ENCODE data around the gene SLC34A2. TPM values are rescaled to one million over a fixed set of nuclear protein-coding genes. Genes with fewer than 3 reads are reported as not detected.

The SLC34A2 gene
- total RNA-seq, 6 donors from 2014 or later, result 618 to 2,772 (median 1,642) TPM

DNA sequence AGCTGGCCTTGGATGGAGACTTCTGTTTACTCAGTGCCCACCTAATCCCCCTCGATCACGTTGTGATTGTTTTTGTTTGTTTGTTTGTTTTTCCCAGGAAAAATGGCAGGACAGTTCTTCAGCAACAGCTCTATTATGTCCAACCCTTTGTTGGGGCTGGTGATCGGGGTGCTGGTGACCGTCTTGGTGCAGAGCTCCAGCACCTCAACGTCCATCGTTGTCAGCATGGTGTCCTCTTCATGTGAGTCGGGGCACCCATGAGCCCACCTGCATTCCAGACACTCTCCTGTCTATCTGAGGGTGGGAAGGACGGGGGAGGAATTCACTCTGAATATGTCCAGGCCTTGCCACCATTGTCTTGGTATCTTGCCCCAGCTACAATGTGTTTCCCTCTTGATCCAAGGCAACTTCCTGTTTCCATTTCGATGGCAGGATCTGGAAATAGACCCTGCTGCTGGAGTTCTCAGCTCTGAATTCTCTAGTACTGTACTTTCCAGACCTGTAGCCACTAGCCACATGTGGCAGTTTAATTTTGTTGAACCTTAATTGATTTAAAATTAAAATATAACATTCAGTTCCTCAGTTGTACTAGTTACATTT is 10.5 kb downstream of the SLC34A2 start:
- 63 to 64% methylated on average over 5 to 9 of the region's 9 CpGs for WGBS, 2 donors
- H3K27me3 ChIP-seq, result no peaks in the 10 kb centered on the region
- no peak overlapping the region for H3K4me3 ChIP-seq
- H3K4me1 ChIP-seq, result peaks cover 0 to 9% (median 2%) of the 10 kb centered on the region in 4 donors
- H3K27ac ChIP-seq, result peak overlapping the region in 1 of 4 donors; percentile 31
- H3K36me3 ChIP-seq, result peaks cover 12 to 45% (median 18%) of the 10 kb centered on the region in 4 donors
- ATAC-seq (ENCODE audit: low FRiP score in 2 of 2) (no peak), DNase-seq (no peak)
- TF ChIP-seq, protein P1, sequence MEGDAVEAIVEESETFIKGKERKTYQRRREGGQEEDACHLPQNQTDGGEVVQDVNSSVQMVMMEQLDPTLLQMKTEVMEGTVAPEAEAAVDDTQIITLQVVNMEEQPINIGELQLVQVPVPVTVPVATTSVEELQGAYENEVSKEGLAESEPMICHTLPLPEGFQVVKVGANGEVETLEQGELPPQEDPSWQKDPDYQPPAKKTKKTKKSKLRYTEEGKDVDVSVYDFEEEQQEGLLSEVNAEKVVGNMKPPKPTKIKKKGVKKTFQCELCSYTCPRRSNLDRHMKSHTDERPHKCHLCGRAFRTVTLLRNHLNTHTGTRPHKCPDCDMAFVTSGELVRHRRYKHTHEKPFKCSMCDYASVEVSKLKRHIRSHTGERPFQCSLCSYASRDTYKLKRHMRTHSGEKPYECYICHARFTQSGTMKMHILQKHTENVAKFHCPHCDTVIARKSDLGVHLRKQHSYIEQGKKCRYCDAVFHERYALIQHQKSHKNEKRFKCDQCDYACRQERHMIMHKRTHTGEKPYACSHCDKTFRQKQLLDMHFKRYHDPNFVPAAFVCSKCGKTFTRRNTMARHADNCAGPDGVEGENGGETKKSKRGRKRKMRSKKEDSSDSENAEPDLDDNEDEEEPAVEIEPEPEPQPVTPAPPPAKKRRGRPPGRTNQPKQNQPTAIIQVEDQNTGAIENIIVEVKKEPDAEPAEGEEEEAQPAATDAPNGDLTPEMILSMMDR (IDR thresholded peaks at IDR 0.05), result no peak
- no peak for TF ChIP-seq POLR2A (IDR thresholded peaks at IDR 0.05)
- TF ChIP-seq EP300 (IDR thresholded peaks at IDR 0.05), result no peak
- TF ChIP-seq POLR2AphosphoS5 (IDR thresholded peaks at IDR 0.05), result no peak
- no peaks in the 10 kb centered on the region for H3K9me3 ChIP-seq

DNA sequence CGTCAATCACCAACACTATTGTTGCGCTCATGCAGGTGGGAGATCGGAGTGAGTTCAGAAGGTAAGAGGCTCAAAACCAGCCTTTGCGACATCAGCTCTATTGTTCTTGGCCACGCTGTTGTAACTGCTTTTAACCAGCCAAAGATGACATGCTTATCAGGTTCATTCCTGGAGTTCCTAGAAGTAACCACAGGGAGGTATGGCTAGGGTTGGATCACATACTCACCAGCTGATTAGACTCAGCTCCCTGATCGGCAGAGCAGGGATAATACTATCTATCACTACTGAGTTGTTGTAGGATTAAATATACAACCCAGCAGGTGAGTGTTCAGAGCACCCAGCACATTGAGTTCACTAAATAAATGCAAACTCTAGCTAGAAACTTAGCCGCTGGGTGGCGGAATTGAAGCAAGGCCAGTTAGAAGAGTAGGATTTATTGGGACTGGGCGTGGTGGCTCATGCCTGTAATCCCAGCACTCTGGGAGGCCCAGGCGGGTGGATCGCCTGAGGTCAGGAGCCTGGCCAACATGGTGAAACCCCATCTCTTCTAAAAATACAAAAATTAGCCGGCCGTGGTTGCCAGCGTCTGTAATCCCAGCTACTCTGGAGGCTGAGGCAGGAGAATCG is 12.4 kb downstream of the SLC34A2 start:
- no peak overlapping the region for H3K4me3 ChIP-seq
- DNase-seq, result no peak
- no peaks in the 10 kb centered on the region for H3K9me3 ChIP-seq
- no peak for ATAC-seq (ENCODE audit: low FRiP score in 2 of 2)
- TF ChIP-seq EP300 (IDR thresholded peaks at IDR 0.05) (no peak), POLR2AphosphoS5 (IDR thresholded peaks at IDR 0.05) (no peak), POLR2A (IDR thresholded peaks at IDR 0.05) (no peak)
- TF ChIP-seq, protein P1 (IDR thresholded peaks at IDR 0.05), result peak in 1 of 6 experiments; percentile 16
- 74 to 81% methylated on average over 15 of the region's 15 CpGs for WGBS, 2 donors
- peak overlapping the region in 2 of 4 donors; percentile 14 to 22 for H3K27ac ChIP-seq
- H3K27me3 ChIP-seq, result no peaks in the 10 kb centered on the region
- H3K36me3 ChIP-seq, result peaks cover 13 to 47% (median 22%) of the 10 kb centered on the region in 4 donors
- peaks cover 0 to 5% (median 0%) of the 10 kb centered on the region in 4 donors for H3K4me1 ChIP-seq

DNA sequence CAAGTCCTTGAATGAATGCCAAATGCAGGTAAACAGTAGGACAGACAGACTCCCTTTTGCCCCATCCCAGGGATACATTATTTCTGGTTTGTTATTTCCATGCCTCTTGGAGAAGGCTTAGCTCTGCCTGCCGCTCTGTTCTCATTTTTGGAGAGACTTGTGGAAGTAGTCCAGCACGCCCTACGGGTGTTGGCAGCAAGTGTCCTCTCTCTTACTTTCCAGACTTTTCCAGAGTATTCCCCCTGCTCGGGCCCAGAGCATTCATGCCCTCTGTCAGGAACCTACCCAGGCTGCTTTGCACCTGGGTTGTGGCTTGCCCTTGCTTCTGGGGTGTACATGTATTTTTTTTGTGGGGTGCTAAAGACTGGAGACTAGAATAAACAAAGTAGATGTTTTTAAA is 15.3 kb downstream of the SLC34A2 start:
- no peak for DNase-seq
- no peaks in the 10 kb centered on the region for H3K27me3 ChIP-seq
- peaks cover 18 to 61% (median 24%) of the 10 kb centered on the region in 4 donors for H3K36me3 ChIP-seq
- no peaks in the 10 kb centered on the region for H3K9me3 ChIP-seq
- TF ChIP-seq POLR2AphosphoS5 (IDR thresholded peaks at IDR 0.05), result no peak
- TF ChIP-seq, protein P1 (IDR thresholded peaks at IDR 0.05), result no peak
- no peak for TF ChIP-seq EP300 (IDR thresholded peaks at IDR 0.05)
- no peak for TF ChIP-seq POLR2A (IDR thresholded peaks at IDR 0.05)
- ATAC-seq (ENCODE audit: low FRiP score in 2 of 2), result no peak
- 73 to 79% methylated on average over 4 of the region's 4 CpGs for WGBS, 2 donors
- no peaks in the 10 kb centered on the region for H3K4me1 ChIP-seq
- no peak overlapping the region for H3K27ac ChIP-seq
- H3K4me3 ChIP-seq, result no peak overlapping the region

DNA sequence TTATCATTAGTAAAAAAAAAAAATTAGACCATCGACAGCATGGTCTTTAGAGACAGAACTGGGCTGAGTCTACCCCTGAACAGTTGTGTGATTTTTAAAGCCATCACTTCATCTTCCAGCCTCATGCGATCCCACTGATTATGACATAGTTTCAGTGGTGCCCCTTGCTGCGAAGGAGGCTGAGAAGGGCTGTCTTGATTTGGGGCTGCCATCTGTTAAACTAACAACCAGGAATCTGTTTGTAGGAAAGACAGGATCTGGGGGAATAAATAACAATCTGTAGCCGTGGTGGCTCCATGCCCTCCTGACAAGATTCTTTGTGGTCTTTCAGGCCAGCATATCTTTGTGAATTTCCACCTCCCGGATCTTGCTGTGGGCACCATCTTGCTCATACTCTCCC is 17.1 kb downstream of the SLC34A2 start:
- H3K27ac ChIP-seq, result no peak overlapping the region
- H3K9me3 ChIP-seq, result no peaks in the 10 kb centered on the region
- ATAC-seq (ENCODE audit: low FRiP score in 2 of 2), result no peak
- H3K4me1 ChIP-seq, result no peaks in the 10 kb centered on the region
- no peak for TF ChIP-seq POLR2AphosphoS5 (IDR thresholded peaks at IDR 0.05)
- no peak for TF ChIP-seq EP300 (IDR thresholded peaks at IDR 0.05)
- TF ChIP-seq POLR2A (IDR thresholded peaks at IDR 0.05), result no peak
- TF ChIP-seq, protein P1 (IDR thresholded peaks at IDR 0.05), result no peak
- DNase-seq, result no peak
- no peak overlapping the region for H3K4me3 ChIP-seq
- WGBS, 2 donors, result 79 to 87% methylated on average over 5 of the region's 5 CpGs
- peaks cover 18 to 61% (median 28%) of the 10 kb centered on the region in 4 donors for H3K36me3 ChIP-seq
- no peaks in the 10 kb centered on the region for H3K27me3 ChIP-seq

All from upper lobe of left lung (tissue), 6 donors.